ENCODE results near the gene SMURF2. TPM values are rescaled to one million over a fixed set of nuclear protein-coding genes. Genes with fewer than 3 reads are reported as not detected.

SMURF2 gene
- total and polyA plus RNA-seq, 7 experiments from 2014 or later = 8.8 to 35.7 (median 30.9) TPM

- ChIA-PET CTCF (interaction anchor here (1.6 to 6.5 kb wide), 3 partner anchors 9 to 77 kb away, joined by 4 to 47 read pairs (median 30); partner anchors contain the start of genes CEP95 and DDX5), POLR2A (interaction anchor here (0.5 to 5.7 kb wide), 13 partner anchors 8 to 796 kb away, joined by 3 to 224 read pairs (median 5); partner anchors contain the start of genes CEP95 and DDX5)
- peaks cover 47 to 91% (median 81%) of the 10 kb centered on the region in 7 donors for H3K4me1 Mint-ChIP-seq
- Histone ChIP-seq H3K36me3 (ENCODE audit: control insufficient read depth in 2 of 3, insufficient read depth in 3 of 3, low read length in 3 of 3) (peaks cover 31 to 46% (median 40%) of the 10 kb centered on the region in 3 experiments), H3K4me3 (ENCODE audit: low read length) (peak overlapping the region; percentile 69), H3K27ac (ENCODE audit: low read depth, low read length) (peak overlapping the region; percentile 83), H3K9me3 (ENCODE audit: control insufficient read depth in 2 of 3, low read length in 3 of 3) (no peaks in the 10 kb centered on the region), H3K4me1 (ENCODE audit: control insufficient read depth in 2 of 2, insufficient read depth in 2 of 2, low read length in 2 of 2) (peaks cover 27 to 37% of the 10 kb centered on the region in 2 donors), H3K27me3 (ENCODE audit: control insufficient read depth in 2 of 2, insufficient read depth in 2 of 2, low read length in 2 of 2) (no peaks in the 10 kb centered on the region)
- peaks cover 0 to 41% (median 0%) of the 10 kb centered on the region in 11 donors for H3K9me3 Mint-ChIP-seq
- peak overlapping the region; percentile 96 to 100 (median 99) for H3K4me3 Mint-ChIP-seq
- H3K36me3 Mint-ChIP-seq = peaks cover 7 to 40% (median 32%) of the 10 kb centered on the region in 5 donors
- no peaks in the 10 kb centered on the region for H3K27me3 Mint-ChIP-seq
- ATAC-seq (no peak), DNase-seq (no peak)
- intact Hi-C loops (cut with micrococcal nuclease) = loop anchor here (1.0 to 2.0 kb wide), 8 partner anchors 9 to 795 kb away; partner anchors contain the start of genes CEP95 (in 2 of the 2), DDX5 (in 2 of the 2) and TEX2 (in 2 of the 2)
- peak overlapping the region; percentile 91 to 100 (median 97) for H3K27ac Mint-ChIP-seq
These were observed 164.5 kb downstream of the SMURF2 start for GRCh38 chr17:64497565-64498035.

GRCh38 chr17:64496786-64497564, 165.1 kb downstream of the SMURF2 start, which contains the start of gene POLG2:
POLG2 (minus strand) TSS chr17:64497054; CDS start chr17:64496968, 86 bp downstream.
- CTCF ChIA-PET = interaction anchor here (1.0 to 6.5 kb wide), 4 partner anchors 10 to 177 kb away, joined by 3 to 47 read pairs (median 17); partner anchors contain the start of genes CEP95 and DDX5
- Histone ChIP-seq H3K9me3 (ENCODE audit: control insufficient read depth in 2 of 3, low read length in 3 of 3) (no peaks in the 10 kb centered on the region), H3K4me1 (ENCODE audit: control insufficient read depth in 2 of 2, insufficient read depth in 2 of 2, low read length in 2 of 2) (peaks cover 23 to 31% of the 10 kb centered on the region in 2 donors)

GRCh38 chr17:64496348-64496785, 165.7 kb downstream of the SMURF2 start:
- no peaks in the 10 kb centered on the region for H3K27me3 ChIP-seq (ENCODE audit: control insufficient read depth in 2 of 2, insufficient read depth in 2 of 2, low read length in 2 of 2)
- Mint-ChIP-seq H3K27me3 (no peaks in the 10 kb centered on the region), H3K27ac (peak overlapping the region; percentile 91 to 100 (median 97)), H3K4me1 (peaks cover 43 to 83% (median 72%) of the 10 kb centered on the region in 7 donors), H3K36me3 (peaks cover 7 to 35% (median 26%) of the 10 kb centered on the region in 5 donors), H3K9me3 (peaks cover 0 to 37% (median 0%) of the 10 kb centered on the region in 11 donors), H3K4me3 (peak overlapping the region; percentile 96 to 100 (median 99))
- intact Hi-C loops (cut with micrococcal nuclease) = loop anchor here (2.0 kb wide), 5 partner anchors 152 to 794 kb away; partner anchors contain the start of gene TEX2 (in 1 of the 2)
- POLR2A ChIA-PET = interaction anchor here (0.9 to 5.7 kb wide), 14 partner anchors 9 to 795 kb away, joined by 3 to 224 read pairs (median 5); partner anchors contain the start of genes CEP95 and DDX5
- H3K27ac ChIP-seq (ENCODE audit: low read depth, low read length) = peak overlapping the region; percentile 83
- H3K4me1 ChIP-seq (ENCODE audit: control insufficient read depth in 2 of 2, insufficient read depth in 2 of 2, low read length in 2 of 2) = peaks cover 23 to 29% of the 10 kb centered on the region in 2 donors
- ATAC-seq (no peak), DNase-seq (peak in 1 of 9 donors; percentile 15)
- peaks cover 19 to 41% (median 27%) of the 10 kb centered on the region in 3 experiments for H3K36me3 ChIP-seq (ENCODE audit: control insufficient read depth in 2 of 3, insufficient read depth in 3 of 3, low read length in 3 of 3)
- CTCF ChIA-PET = interaction anchor here (1.0 to 6.5 kb wide), 4 partner anchors 10 to 177 kb away, joined by 3 to 47 read pairs (median 17); partner anchors contain the start of genes CEP95 and DDX5
- peak overlapping the region; percentile 69 for H3K4me3 ChIP-seq (ENCODE audit: low read length)
- H3K9me3 ChIP-seq (ENCODE audit: control insufficient read depth in 2 of 3, low read length in 3 of 3) = no peaks in the 10 kb centered on the region

More at GRCh38 chr17:64496786-64497564, 165.1 kb downstream of the SMURF2 start, which contains the start of gene POLG2:
- ATAC-seq = peak; percentile 89
- peaks cover 24 to 42% (median 34%) of the 10 kb centered on the region in 3 experiments for H3K36me3 ChIP-seq (ENCODE audit: control insufficient read depth in 2 of 3, insufficient read depth in 3 of 3, low read length in 3 of 3)
- no peaks in the 10 kb centered on the region for H3K27me3 Mint-ChIP-seq
- peak within 1 kb of the TSS; percentile 91 to 100 (median 97) for H3K27ac Mint-ChIP-seq
- DNase-seq = peak; percentile 93 to 96 (median 95)
- peak within 1 kb of the TSS; percentile 69 for H3K4me3 ChIP-seq (ENCODE audit: low read length)
- intact Hi-C loops (cut with micrococcal nuclease) = loop anchor here (1.0 to 2.0 kb wide), 8 partner anchors 9 to 794 kb away; partner anchors contain the start of genes CEP95 (in 2 of the 2), DDX5 (in 2 of the 2) and TEX2 (in 2 of the 2)
- H3K4me1 Mint-ChIP-seq = peaks cover 44 to 88% (median 76%) of the 10 kb centered on the region in 7 donors
- POLR2A ChIA-PET = interaction anchor here (0.9 to 5.7 kb wide), 15 partner anchors 9 to 796 kb away, joined by 3 to 224 read pairs (median 5); partner anchors contain the start of genes CEP95 and DDX5
- no peaks in the 10 kb centered on the region for H3K27me3 ChIP-seq (ENCODE audit: control insufficient read depth in 2 of 2, insufficient read depth in 2 of 2, low read length in 2 of 2)
- H3K9me3 Mint-ChIP-seq = peaks cover 0 to 37% (median 0%) of the 10 kb centered on the region in 11 donors
- H3K36me3 Mint-ChIP-seq = peaks cover 7 to 36% (median 26%) of the 10 kb centered on the region in 5 donors
- peak within 1 kb of the TSS; percentile 96 to 100 (median 99) for H3K4me3 Mint-ChIP-seq
- peak within 1 kb of the TSS; percentile 83 for H3K27ac ChIP-seq (ENCODE audit: low read depth, low read length)

Small RNA genes lying within 50 kb of the gene (microRNA-seq; reads per million reads assigned to microRNA genes)
- gene MIR3064 (ENCODE audit: borderline microRNAs expressed) = 4.7 reads per million
- gene MIR5047 (ENCODE audit: borderline microRNAs expressed) = not detected

Other genes with a start within 250 kb of the SMURF2 start
- 10 to 100 TPM in 1 of 5 experiments, 1 to 10 TPM in 4; 1.1 to 17.9 (median 1.6) TPM for gene MILR1, start 213.2 kb downstream of the SMURF2 start, total RNA-seq
- not detected for gene MILR1, start 213.2 kb downstream of the SMURF2 start, polyA plus RNA-seq
- 10 to 100 TPM; 34.5 to 69.6 (median 41.9) TPM for gene POLG2, start 165.3 kb downstream of the SMURF2 start, total RNA-seq
- 1 to 10 TPM; 7.4 to 8.2 TPM for gene POLG2, start 165.3 kb downstream of the SMURF2 start, polyA plus RNA-seq
- gene DDX5, start 156.0 kb downstream of the SMURF2 start, total RNA-seq = 1,000 to 10,000 TPM in 4 of 5 experiments, 100 to 1,000 TPM in 1; 781 to 2,704 (median 1,632) TPM
- gene DDX5, start 156.0 kb downstream of the SMURF2 start, polyA plus RNA-seq = 1,000 to 10,000 TPM; 1,423 to 1,510 TPM
- gene CEP95, start 155.3 kb downstream of the SMURF2 start, total RNA-seq = 100 to 1,000 TPM in 4 of 5 experiments, 10 to 100 TPM in 1; 46.7 to 192 (median 115) TPM
- 10 to 100 TPM; 11.3 to 16.6 TPM for gene CEP95, start 155.3 kb downstream of the SMURF2 start, polyA plus RNA-seq

Measured in naive thymus-derived CD4-positive, alpha-beta T cell (primary cell).